Psoas muscle (tissue), 8 donors: ENCODE results near the gene ADPGK. TPM values are rescaled to one million over a fixed set of nuclear protein-coding genes. Genes with fewer than 3 reads are reported as not detected.

ENCODE experiments used
- ATAC-seq, 4 donors: fragments of 200-7000 bp; cut with Tn5 transposase; one replicate each; pipeline ENCODE4 v1.9.1; 2020; ENCODE audit warnings: moderate library complexity in 3 of 4, mild to moderate bottlenecking in 2 of 4
- DNase-seq, 2 donors: peaks; one replicate each; pipeline ENCODE4 v3.0.0-alpha.2; 2020
- H3K27ac ChIP-seq: fragments of 200-600 bp; one replicate; pipeline ENCODE4 v1.8.0; 2022
- H3K27me3 ChIP-seq, 3 donors: fragments of 200-600 bp in 1 of 3; one replicate each; pipeline versions ENCODE4 v1.6.1 to v1.8.0; 2013 to 2022; ENCODE audit warnings: low read length in 2 of 3, mild to moderate bottlenecking in 2 of 3, moderate library complexity in 1 of 3; ENCODE audit not compliant: insufficient read depth in 3 of 3
- H3K36me3 ChIP-seq, 2 donors: fragments of 200-600 bp in 1 of 2; one replicate each; pipeline versions ENCODE4 v1.6.1 to v1.8.0; 2013 to 2022; ENCODE audit warnings: low read depth in 1 of 2, mild to moderate bottlenecking in 1 of 2, moderate library complexity in 1 of 2; ENCODE audit not compliant: insufficient read depth in 1 of 2
- H3K4me1 ChIP-seq: fragments of 200-600 bp; one replicate; pipeline ENCODE4 v1.8.0; 2022
- H3K4me3 ChIP-seq: fragments of 200-600 bp; one replicate; pipeline ENCODE4 v1.8.0; 2022; ENCODE audit warnings: mild to moderate bottlenecking
- H3K9me3 ChIP-seq: fragments of 200-600 bp; one replicate; pipeline ENCODE4 v1.8.0; 2022
- CTCF ChIP-seq: fragments of 200-600 bp; IDR thresholded peaks from one replicate; pipeline ENCODE4 v1.8.0; 2022; ENCODE audit warnings: antibody characterized with exemption
- WGBS, 3 donors: extraction: QIAGEN DNeasy Blood & Tissue Kit; methylation state at CpG; one replicate each; pipeline versions ENCODE4 v1.1.6 to v1.1.7; 2013; 5-methylcytosine and 5-hydroxymethylcytosine counted together
- intact Hi-C, 2 donors: fragments of 100-400 bp; cut with DNase I; formaldehyde crosslinking; loops; one replicate each; pipeline versions ENCODE4 v1.11.0 to v1.14.2; 2022
- long read RNA-seq, 2 donors: library from polyadenylated mRNA; unstranded; transcript quantifications; one replicate each; pipeline ENCODE4 v2.0.0, GENCODE V29; 2021
- polyA plus RNA-seq, 3 donors: library from polyadenylated mRNA; stranded (reverse); fragments of 200-250 nt; gene quantifications; one replicate each; pipeline ENCODE4 v1.2.3, GENCODE V29; 2013
- total RNA-seq, 4 donors: library from RNA; stranded (reverse); fragmentation: NEBNext Ultra II Directional in 2 of 4; extraction: Animal tissue kit (Norgen Biotek cat#: 25700) in 2 of 4; gene quantifications; one replicate each; pipeline versions ENCODE4 v1.2.1 to v1.2.4, GENCODE V29; 2021 to 2023
- donor health status: healthy with polysubstance abuse.
- donor health status: DM: no; HTN: no; CAD: no; lungs with moderate emphysema.
- donor health status: Bipolar disorder and iron deficiency.
- donor health status: healthy.
- donor health status: DM: yes; HTN: yes; CAD: no.
- donor health status: DM: no; HTN: no; CAD: no.
- donor health status: DM: no; HTN: no; CAD: no.
- donor health status: DM: yes; HTN: yes; CAD: no.

ADPGK gene
- total RNA-seq: 10 to 100 TPM in 3 of 4 donors, 1 to 10 TPM in 1; 7.9 to 13.6 (median 10.5) TPM
- 10 to 100 TPM; 10.4 to 14.2 (median 12.0) TPM for polyA plus RNA-seq
- long read RNA-seq, donor 1, partial matches to known transcripts: 2 of 23 reads
- long read RNA-seq, donor 1, other reads (novel, unspliced or antisense): 18 of 23 reads
- long read RNA-seq, donor 2, partial matches to known transcripts: 8 of 46 reads
- long read RNA-seq, donor 2, other reads (novel, unspliced or antisense): 34 of 46 reads

- Histone ChIP-seq H3K36me3 (peaks cover 4 to 18% of the 10 kb centered on the region in 2 donors), H3K9me3 (no peaks in the 10 kb centered on the region), H3K27me3 (no peaks in the 10 kb centered on the region), H3K27ac (peak within 1 kb of the TSS; percentile 95), H3K4me1 (peaks cover 31% of the 10 kb centered on the region), H3K4me3 (peak within 1 kb of the TSS; percentile 91)
- intact Hi-C loops: loop anchor here (5.0 to 10.0 kb wide), 4 partner anchors 91 to 461 kb away; partner anchors contain the start of gene NEO1 (in 1 of the 2)
- DNase-seq (peak; percentile 91 to 95), ATAC-seq (peak; percentile 92 to 98 (median 96))
- peak; percentile 59 for TF ChIP-seq CTCF
- 0 to 1% (median 0%) methylated on average over 61 to 68 of the region's 68 CpGs for WGBS, 3 donors
Observed at GRCh38 chr15:72783640-72784455, at the start of gene ADPGK. Gene ADPGK (minus strand): TSS chr15:72783758. CDS start chr15:72783691, 67 bp downstream.

DNA sequence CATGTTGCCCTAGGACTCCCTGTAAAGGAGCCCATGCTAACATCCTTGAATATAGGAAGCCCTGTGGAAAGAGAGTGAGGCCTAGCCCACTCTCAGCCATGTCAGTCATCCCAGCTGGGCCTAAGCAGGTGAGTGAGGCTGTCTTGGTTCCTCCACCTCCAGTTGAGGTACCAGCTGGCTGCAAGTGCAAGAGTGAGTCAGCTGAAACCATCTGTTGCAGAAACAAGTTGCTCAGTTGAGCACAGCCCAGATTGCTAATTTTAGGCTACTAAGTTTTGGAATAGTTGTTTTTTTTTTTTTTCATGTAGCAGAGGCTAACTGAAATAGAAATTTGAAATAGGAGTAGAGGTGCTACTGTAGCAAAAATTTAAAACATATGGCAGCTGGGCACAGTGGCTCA lies 43.7 kb upstream of the ADPGK start:
- intact Hi-C loops: no loop called here
- no peaks in the 10 kb centered on the region for H3K36me3 ChIP-seq
- H3K9me3 ChIP-seq: no peaks in the 10 kb centered on the region
- TF ChIP-seq CTCF: no peak
- ATAC-seq: peak; percentile 88 to 94 (median 92)
- H3K4me3 ChIP-seq: no peak overlapping the region
- peak in 1 of 2 donors; percentile 28 for DNase-seq
- peak overlapping the region; percentile 58 for H3K27ac ChIP-seq
- H3K27me3 ChIP-seq: no peaks in the 10 kb centered on the region
- no peaks in the 10 kb centered on the region for H3K4me1 ChIP-seq

DNA sequence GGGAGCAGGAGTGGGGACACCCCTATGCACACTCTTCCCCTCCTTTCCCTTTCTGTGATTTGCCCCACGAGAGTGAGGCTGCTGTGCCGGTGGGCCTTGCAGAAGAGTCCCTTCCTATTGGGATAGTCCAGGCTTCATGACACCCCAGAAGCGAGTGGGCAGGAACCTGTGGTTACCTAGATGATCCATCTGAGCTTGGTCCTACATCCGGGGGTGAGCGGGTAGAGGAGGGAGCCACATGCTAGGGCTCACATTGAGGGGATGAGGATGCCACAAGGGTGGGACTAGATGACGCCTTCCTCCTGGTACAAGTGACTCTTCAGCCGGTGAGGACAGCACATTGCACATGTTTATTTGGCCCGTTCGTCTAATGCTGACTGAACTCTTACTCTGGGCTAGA lies 43.1 kb upstream of the ADPGK start:
- TF ChIP-seq CTCF: no peak
- no peak for DNase-seq
- ATAC-seq: peak in 3 of 4 donors; percentile 10 to 24 (median 22)
- H3K4me1 ChIP-seq: no peaks in the 10 kb centered on the region
- intact Hi-C loops: no loop called here
- no peaks in the 10 kb centered on the region for H3K36me3 ChIP-seq
- H3K9me3 ChIP-seq: no peaks in the 10 kb centered on the region
- peak overlapping the region; percentile 58 for H3K27ac ChIP-seq
- H3K27me3 ChIP-seq: no peaks in the 10 kb centered on the region
- WGBS, 3 donors: 86 to 93% (median 87%) methylated on average over 9 of the region's 9 CpGs
- no peak overlapping the region for H3K4me3 ChIP-seq

DNA sequence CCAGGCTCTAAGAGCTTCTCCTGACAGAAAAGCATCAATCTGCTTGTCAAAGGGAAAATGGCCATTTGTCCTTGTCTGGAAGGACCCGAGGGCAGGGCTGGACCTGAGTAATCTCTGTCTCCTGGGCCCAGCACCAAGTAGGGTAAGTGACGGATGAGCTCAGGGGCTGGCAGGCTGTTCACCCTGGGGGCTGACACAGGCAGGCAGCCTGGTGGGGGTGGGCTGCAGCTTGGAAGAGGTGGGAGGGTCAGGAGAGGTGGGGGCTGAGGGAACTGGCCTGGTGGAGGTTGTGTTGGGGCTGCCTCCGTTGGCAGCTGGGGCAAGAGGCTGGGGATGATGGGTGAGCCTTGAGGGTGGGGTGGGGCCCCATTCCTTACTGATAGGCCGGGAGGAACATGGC lies 42.3 kb upstream of the ADPGK start:
- WGBS, 3 donors: 71 to 75% (median 75%) methylated on average over 4 of the region's 4 CpGs
- H3K4me1 ChIP-seq: no peaks in the 10 kb centered on the region
- H3K27ac ChIP-seq: no peak overlapping the region
- ATAC-seq (peak in 1 of 4 donors; percentile 15), DNase-seq (no peak)
- H3K9me3 ChIP-seq: no peaks in the 10 kb centered on the region
- no peaks in the 10 kb centered on the region for H3K36me3 ChIP-seq
- intact Hi-C loops: no loop called here
- H3K4me3 ChIP-seq: no peak overlapping the region
- TF ChIP-seq CTCF: no peak
- no peaks in the 10 kb centered on the region for H3K27me3 ChIP-seq
